Measurements from ENCODE around the gene COX6A1.

Gene COX6A1

GRCh38 chr12:120437735-120438494 lies at the start of gene COX6A1:
Gene COX6A1, plus strand, starts transcription at chr12:120438113. Its CDS starts 14 bp downstream, at chr12:120438127.
- peak; percentile 80 to 96 for DNase-seq

DNA sequence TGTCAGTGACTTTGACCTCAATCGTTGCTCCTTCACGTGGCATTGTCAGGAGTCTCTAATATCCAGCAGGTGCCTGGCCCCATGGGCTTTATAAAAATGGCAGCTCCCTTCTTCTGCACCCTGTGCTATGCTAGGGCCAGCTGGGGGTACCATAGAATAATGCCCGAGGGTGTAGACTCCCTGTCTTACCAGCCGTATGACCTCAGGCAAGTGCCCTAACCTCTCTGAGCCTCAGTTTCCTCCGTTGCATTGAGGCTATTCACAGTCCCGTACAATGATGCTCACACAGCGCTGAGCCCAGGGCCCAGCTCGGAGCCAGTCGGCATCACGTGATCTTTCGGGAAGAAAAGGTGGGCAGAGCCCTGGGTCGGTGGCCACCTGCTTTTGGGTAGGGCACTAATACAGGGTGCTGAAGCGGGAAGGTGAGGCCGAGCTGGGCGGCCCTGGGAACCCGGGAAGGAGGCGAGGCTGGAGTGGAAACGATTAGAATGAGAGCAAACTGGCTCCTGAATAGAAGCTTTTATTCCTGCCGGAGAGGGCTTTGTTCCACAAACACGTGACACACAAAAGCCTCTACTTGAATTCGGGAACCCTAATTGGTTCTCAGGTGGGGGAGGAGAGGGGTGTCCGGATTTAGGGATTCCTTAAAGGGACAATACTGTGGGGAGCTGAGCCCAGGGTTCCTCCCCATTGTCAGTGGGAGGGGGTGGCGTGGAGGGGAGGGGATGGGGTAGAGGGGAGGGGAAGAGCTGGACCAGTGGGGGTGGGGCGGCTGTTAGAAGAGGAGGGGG lies 49.0 kb upstream of the COX6A1 start:
- DNase-seq: no peak

DNA sequence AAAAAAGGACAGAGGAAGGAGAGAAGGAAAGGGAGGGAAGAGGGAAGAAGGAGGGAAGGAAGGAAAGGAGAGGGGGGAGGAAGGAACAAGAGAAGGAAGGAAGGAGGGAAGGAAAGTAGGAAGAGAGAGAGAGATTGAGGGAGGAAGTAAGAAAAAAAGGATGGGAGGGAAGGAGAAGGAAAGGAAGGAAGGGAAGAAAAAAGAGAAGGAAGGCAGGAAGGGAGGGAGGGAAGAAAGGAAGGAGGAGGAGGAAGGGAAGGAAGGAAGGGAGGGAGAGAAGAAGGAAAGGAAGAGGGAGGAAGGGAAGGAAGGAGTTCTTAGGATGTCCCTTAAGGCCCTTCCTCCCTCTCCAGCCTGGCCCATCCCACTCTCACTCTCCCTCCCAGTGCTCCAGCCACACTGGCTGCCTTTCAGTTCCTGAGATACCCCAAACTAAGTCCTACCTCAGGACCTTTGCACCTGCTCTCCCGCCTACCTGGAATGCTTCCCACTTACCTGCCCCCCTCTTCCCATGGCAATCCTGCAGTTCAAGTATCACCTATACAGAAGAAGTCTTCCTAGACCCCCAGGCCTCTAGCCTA lies 47.3 kb upstream of the COX6A1 start:
- DNase-seq: no peak

DNA sequence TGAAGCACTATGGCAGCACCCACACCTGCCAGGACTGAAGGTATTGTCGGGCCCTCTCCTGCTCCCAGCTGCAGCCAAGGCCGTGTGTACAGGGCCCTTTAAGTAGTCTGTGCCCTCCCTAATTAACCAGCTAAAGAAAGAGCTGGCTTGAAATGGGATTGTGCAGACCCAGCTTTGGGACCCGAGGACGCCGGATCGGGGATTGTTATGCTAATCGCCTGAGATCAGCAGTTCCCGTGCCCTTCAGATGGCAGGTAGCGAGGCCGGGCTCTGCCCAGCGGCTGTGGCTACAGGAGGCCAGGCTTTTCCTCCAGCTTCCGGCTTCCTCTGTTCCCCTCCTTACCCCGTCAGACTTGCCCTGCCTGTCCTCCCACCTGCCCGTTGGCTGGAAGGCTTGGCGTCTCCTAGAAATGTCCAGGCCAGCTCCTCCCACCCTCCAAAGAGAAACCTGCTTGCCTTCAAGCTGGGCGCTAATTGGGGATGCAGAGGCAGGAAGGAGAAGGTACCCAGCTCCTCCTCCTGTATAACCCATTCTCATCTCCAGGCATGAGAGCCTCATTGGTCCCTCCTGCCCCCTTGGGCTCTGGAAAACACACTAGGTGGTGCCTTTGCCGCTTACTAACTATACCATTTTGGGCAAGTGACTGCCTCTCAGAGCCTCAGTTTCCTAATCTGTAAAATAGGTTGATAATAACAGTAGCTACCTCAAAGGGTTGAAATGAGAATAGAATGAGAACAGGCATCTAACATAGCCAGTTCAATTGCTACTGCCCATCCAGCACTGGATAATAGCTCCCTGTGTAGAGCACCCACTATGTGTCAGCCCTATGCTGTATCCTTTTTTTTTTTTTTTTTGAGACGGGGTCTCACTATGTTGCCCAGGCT lies 43.2 kb upstream of the COX6A1 start:
- no peak for DNase-seq

- no peak for DNase-seq
These were observed 39.9 kb upstream of the COX6A1 start for GRCh38 chr12:120397824-120398540.

DNA sequence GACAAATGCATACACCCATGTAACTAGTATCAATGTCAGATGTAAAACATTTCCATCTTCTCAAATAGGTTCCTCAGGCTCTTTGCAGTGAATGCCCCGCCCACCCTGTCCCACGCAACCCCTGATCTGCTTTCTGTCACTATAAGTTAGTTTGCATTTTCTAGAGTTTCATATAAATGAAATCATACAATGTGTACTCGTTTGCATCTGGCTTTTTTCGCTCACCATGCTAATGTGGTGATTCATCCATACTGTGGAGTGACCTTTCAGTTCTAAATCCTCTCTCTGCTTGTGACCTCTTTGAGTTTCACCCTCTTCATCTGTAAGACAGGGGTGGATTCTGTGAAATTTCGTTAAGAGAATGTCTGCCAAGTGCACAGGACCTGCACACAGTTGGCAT lies 38.4 kb upstream of the COX6A1 start:
- DNase-seq: no peak

DNA sequence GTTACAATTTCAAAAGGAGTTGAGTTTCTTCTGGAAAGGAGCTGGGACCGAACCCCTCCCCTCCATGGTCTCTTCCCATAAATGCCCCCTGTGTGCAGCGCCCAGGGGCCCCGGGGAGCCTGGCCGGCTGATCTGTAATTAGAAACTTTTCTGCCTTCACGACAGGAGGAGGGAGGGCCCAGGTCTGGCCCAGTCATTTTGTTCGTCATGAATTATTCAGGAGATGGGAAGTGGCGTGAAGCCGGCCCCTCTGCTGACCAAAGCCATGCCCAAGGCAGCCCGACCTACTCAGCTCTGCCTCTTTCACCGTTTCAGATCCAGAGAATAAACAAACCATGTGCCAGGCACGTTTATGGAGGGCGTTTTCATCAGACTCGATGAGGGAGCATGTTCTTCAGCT lies 35.7 kb upstream of the COX6A1 start:
- DNase-seq: no peak

GRCh38 chr12:120403869-120404268 lies 34.0 kb upstream of the COX6A1 start:
- no peak for DNase-seq

- no peak for DNase-seq
These were observed 33.6 kb upstream of the COX6A1 start for GRCh38 chr12:120404271-120404670.

DNA sequence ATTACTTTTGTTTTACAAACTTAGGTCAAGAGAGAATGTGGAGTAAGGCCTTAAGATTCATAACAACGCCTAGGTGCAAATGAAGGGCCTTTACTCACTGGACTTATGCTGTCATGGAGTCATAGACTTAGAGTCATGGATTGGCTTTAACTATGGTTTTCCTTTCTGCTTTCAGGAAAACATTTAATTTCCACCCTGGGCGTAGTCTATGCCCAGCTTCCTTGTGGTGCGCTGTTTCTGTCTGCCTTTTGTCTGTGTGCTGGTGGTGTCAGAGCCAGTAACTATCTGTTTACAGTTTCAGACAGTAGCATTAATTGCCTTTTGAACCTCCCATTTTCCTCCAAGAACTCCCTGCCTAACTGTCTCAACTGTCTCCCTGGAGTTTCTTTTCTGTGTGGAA lies 31.8 kb upstream of the COX6A1 start:
- no peak for DNase-seq

- DNase-seq: no peak
These were observed 31.4 kb upstream of the COX6A1 start for GRCh38 chr12:120406553-120406952.

DNA sequence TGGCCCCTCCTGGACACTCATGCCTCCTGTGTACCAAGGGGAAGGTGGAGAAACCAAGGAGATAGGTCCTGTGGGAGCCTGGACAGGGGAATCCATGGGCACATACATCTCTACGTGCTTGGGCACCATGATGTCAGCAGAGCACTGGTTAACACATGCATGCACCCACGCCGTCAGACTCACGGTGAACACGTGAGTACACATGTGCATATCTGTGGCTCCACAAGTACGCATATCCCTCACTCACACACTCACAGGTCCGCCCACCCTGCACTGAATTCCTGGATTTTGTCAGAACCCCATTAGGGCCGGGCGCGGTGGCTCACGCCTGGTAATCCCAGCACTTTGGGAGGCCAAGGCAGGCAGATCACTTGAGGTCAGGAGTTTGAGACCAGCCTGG lies 29.1 kb upstream of the COX6A1 start:
- no peak for DNase-seq

DNA sequence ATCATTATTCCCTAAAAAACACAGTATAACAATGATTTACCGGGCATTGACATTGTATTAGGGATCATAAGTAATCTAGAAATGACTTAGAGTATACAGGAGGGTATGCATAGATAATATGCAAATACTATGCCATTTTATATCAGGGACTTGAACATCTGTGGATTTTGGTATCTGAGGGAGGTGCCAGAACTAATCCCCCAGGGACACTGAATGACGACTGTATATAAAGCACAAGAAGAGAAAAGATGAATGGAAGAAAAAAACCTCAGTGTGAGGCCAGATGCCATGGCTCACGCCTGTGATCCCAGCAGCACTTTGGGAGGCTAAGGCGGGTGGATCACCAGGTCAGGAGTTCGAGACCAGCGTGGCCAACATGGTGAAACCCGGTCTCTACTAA lies 25.5 kb upstream of the COX6A1 start:
- no peak for DNase-seq

- no peak for DNase-seq
These were observed 23.8 kb upstream of the COX6A1 start for GRCh38 chr12:120413901-120414695.

GRCh38 chr12:120416490-120417216 lies 21.3 kb upstream of the COX6A1 start:
- DNase-seq: no peak

DNA sequence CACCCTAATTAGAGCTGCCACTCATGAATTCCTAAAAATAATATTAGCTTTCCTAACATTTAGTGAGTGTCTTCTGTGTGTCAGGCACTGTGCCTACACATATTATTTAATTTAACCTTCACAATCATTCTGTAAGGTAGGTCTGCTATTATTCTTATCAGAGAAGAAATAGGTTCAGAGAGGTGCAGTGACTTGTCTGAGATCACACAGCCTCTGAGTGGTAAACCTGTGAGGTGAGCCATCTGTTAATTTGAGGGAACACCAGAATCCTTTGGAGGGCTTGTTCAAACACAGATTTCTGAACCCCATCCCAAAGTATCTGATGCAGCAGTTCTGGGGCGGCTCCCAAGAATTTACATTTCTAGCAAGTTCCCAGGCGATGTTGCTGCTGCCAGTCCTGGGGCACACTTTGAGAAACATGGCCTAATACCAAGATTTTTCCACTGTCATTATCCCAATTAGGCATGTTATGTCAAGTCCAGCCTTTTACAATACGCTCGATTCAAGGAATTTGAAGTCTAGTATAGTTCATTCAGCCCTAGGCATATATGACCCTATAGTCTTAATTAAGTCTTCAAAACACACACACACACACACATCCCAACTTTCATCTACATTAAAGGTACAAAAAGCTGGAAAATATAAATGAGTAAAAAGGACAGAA lies 19.9 kb upstream of the COX6A1 start:
- no peak for DNase-seq

GRCh38 chr12:120421701-120422100 lies 16.2 kb upstream of the COX6A1 start:
- no peak for DNase-seq

DNA sequence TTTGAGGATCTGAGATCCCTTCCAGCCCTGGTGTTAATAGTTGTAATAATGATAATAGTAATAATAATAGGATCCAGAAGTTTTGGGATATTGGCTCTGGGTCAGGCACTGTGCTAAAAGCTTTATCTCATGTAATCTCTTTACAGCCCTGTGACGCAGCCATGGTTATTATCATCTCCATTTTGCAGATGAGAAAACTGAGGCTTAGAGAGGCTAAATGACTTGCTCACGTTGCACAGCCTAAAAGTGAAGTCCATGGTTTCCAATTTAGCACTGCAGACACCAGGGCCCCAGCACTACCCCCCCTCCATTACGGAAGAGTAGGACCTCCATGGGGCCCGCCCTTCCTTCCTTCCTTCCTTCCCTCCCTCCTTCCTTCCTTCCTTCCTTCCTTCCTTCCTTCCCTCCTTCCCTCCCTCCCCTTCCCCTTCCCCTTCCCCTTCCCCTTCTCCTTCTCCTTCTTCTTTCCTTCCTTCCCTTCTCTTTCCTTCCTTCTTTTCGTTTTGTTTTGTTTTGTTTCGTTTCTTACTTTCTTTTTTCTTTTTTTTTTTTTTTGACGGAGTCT lies 14.9 kb upstream of the COX6A1 start:
- DNase-seq: no peak

DNA sequence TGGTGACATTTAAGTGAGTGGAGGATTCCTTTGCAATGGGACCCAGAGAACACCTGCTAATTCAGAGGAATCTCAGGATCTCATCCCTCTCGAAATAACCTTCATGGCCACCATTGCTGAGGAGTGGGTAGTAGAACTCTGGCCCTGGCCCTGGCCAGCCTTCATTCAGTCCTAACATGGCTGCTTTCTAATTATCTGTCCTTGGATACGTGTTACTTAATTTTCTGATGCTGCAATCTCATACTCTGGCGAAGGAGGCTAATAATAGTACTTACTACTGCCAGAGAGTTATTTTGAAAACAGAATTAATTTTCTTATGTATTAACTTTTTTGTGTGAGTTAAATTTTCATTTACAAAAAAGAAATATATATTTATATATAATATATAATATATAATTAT lies 12.1 kb upstream of the COX6A1 start:
- DNase-seq: no peak
